ENCODE measurements around the gene VPS13A.

VPS13A gene

GRCh38 chr9:77420641-77421040, 243.3 kb downstream of the VPS13A start:
- H2BK12ac ChIP-seq (ENCODE audit: low read length): no peak overlapping the region
- no peak overlapping the region for H2AK5ac ChIP-seq (ENCODE audit: low read length)
- H3K4me3 ChIP-seq (ENCODE audit: low read depth, low read length): no peak overlapping the region
- H4K91ac ChIP-seq (ENCODE audit: low read depth, low read length): no peak overlapping the region
- DNase-seq: no peak
- no peak overlapping the region for H3K9ac ChIP-seq (ENCODE audit: low read length)
- H3K4ac ChIP-seq (ENCODE audit: low read depth, low read length): no peak overlapping the region
- H3K18ac ChIP-seq (ENCODE audit: low read length): no peak overlapping the region
- no peak overlapping the region for H3K4me2 ChIP-seq (ENCODE audit: low read length)
- no peak overlapping the region for H4K12ac ChIP-seq (ENCODE audit: low read depth, low read length)
- no peaks in the 10 kb centered on the region for H3K4me1 ChIP-seq (ENCODE audit: control insufficient read depth in 1 of 2, insufficient read depth in 2 of 2, low read length in 2 of 2)
- no peak overlapping the region for H3K23ac ChIP-seq (ENCODE audit: low read length)
- H3K79me2 ChIP-seq (ENCODE audit: control insufficient read depth, insufficient read depth, low read length, poor library complexity): no peaks in the 10 kb centered on the region
- WGBS (ENCODE audit: extremely low coverage, insufficient coverage, insufficient read length): no CpG with 5 or more reads among the region's 2 CpGs
- peaks cover 1% of the 10 kb centered on the region for H3K9me3 ChIP-seq (ENCODE audit: insufficient read depth, low read depth, low read length)
- H4K8ac ChIP-seq (ENCODE audit: low read depth, low read length): no peak overlapping the region
- no peaks in the 10 kb centered on the region for H3K36me3 ChIP-seq (ENCODE audit: control insufficient read depth in 1 of 2, insufficient read depth in 2 of 2, low read length in 2 of 2)
- no peak overlapping the region for H3K14ac ChIP-seq (ENCODE audit: low read length)
- no peak overlapping the region for H2AFZ ChIP-seq (ENCODE audit: insufficient read depth, low read length, poor library complexity)
- no peak overlapping the region for H2BK120ac ChIP-seq (ENCODE audit: insufficient read depth, low read length, poor library complexity)
- no peak overlapping the region for H3K27ac ChIP-seq (ENCODE audit: low read depth, low read length)
- H3K27me3 ChIP-seq (ENCODE audit: insufficient read depth, low read length): no peaks in the 10 kb centered on the region
- H3K79me1 ChIP-seq (ENCODE audit: low read length): no peaks in the 10 kb centered on the region
- no peak overlapping the region for H2BK5ac ChIP-seq (ENCODE audit: low read depth, low read length, poor library complexity)

GRCh38 chr9:77421506-77422265, 244.4 kb downstream of the VPS13A start:
- H3K18ac ChIP-seq (ENCODE audit: low read length): no peak overlapping the region
- no peak overlapping the region for H4K91ac ChIP-seq (ENCODE audit: low read depth, low read length)
- no peak overlapping the region for H3K27ac ChIP-seq (ENCODE audit: low read depth, low read length)
- H2BK120ac ChIP-seq (ENCODE audit: insufficient read depth, low read length, poor library complexity): no peak overlapping the region
- H3K4me1 ChIP-seq (ENCODE audit: control insufficient read depth in 1 of 2, insufficient read depth in 2 of 2, low read length in 2 of 2): no peaks in the 10 kb centered on the region
- H3K9me3 ChIP-seq (ENCODE audit: insufficient read depth, low read depth, low read length): peaks cover 1% of the 10 kb centered on the region
- WGBS (ENCODE audit: extremely low coverage, insufficient coverage, insufficient read length): no CpG with 5 or more reads among the region's 10 CpGs
- H3K9ac ChIP-seq (ENCODE audit: low read length): no peak overlapping the region
- no peaks in the 10 kb centered on the region for H3K27me3 ChIP-seq (ENCODE audit: insufficient read depth, low read length)
- H2BK5ac ChIP-seq (ENCODE audit: low read depth, low read length, poor library complexity): no peak overlapping the region
- H3K4me3 ChIP-seq (ENCODE audit: low read depth, low read length): no peak overlapping the region
- H2AFZ ChIP-seq (ENCODE audit: insufficient read depth, low read length, poor library complexity): no peak overlapping the region
- H3K23ac ChIP-seq (ENCODE audit: low read length): no peak overlapping the region
- no peak overlapping the region for H3K14ac ChIP-seq (ENCODE audit: low read length)
- H4K8ac ChIP-seq (ENCODE audit: low read depth, low read length): no peak overlapping the region
- no peak overlapping the region for H2AK5ac ChIP-seq (ENCODE audit: low read length)
- H3K79me1 ChIP-seq (ENCODE audit: low read length): no peaks in the 10 kb centered on the region
- no peaks in the 10 kb centered on the region for H3K79me2 ChIP-seq (ENCODE audit: control insufficient read depth, insufficient read depth, low read length, poor library complexity)
- H2BK12ac ChIP-seq (ENCODE audit: low read length): no peak overlapping the region
- H3K4me2 ChIP-seq (ENCODE audit: low read length): no peak overlapping the region
- no peaks in the 10 kb centered on the region for H3K36me3 ChIP-seq (ENCODE audit: control insufficient read depth in 1 of 2, insufficient read depth in 2 of 2, low read length in 2 of 2)
- no peak overlapping the region for H4K12ac ChIP-seq (ENCODE audit: low read depth, low read length)
- no peak overlapping the region for H3K4ac ChIP-seq (ENCODE audit: low read depth, low read length)
- no peak for DNase-seq

GRCh38 chr9:77422969-77423368, 245.6 kb downstream of the VPS13A start:
- no peaks in the 10 kb centered on the region for H3K27me3 ChIP-seq (ENCODE audit: insufficient read depth, low read length)
- no CpG with 5 or more reads among the region's 3 CpGs for WGBS (ENCODE audit: extremely low coverage, insufficient coverage, insufficient read length)
- H3K79me1 ChIP-seq (ENCODE audit: low read length): no peaks in the 10 kb centered on the region
- H4K91ac ChIP-seq (ENCODE audit: low read depth, low read length): no peak overlapping the region
- H4K8ac ChIP-seq (ENCODE audit: low read depth, low read length): no peak overlapping the region
- no peak overlapping the region for H3K4ac ChIP-seq (ENCODE audit: low read depth, low read length)
- no peak overlapping the region for H3K27ac ChIP-seq (ENCODE audit: low read depth, low read length)
- no peaks in the 10 kb centered on the region for H3K79me2 ChIP-seq (ENCODE audit: control insufficient read depth, insufficient read depth, low read length, poor library complexity)
- H2AK5ac ChIP-seq (ENCODE audit: low read length): no peak overlapping the region
- no peak overlapping the region for H3K4me3 ChIP-seq (ENCODE audit: low read depth, low read length)
- no peak for DNase-seq
- H3K4me2 ChIP-seq (ENCODE audit: low read length): no peak overlapping the region
- H3K36me3 ChIP-seq (ENCODE audit: control insufficient read depth in 1 of 2, insufficient read depth in 2 of 2, low read length in 2 of 2): no peaks in the 10 kb centered on the region
- no peak overlapping the region for H4K12ac ChIP-seq (ENCODE audit: low read depth, low read length)
- H3K23ac ChIP-seq (ENCODE audit: low read length): no peak overlapping the region
- H3K18ac ChIP-seq (ENCODE audit: low read length): no peak overlapping the region
- no peak overlapping the region for H2BK120ac ChIP-seq (ENCODE audit: insufficient read depth, low read length, poor library complexity)
- H3K14ac ChIP-seq (ENCODE audit: low read length): no peak overlapping the region
- no peak overlapping the region for H2BK5ac ChIP-seq (ENCODE audit: low read depth, low read length, poor library complexity)
- no peak overlapping the region for H2BK12ac ChIP-seq (ENCODE audit: low read length)
- peaks cover 1% of the 10 kb centered on the region for H3K9me3 ChIP-seq (ENCODE audit: insufficient read depth, low read depth, low read length)
- H3K4me1 ChIP-seq (ENCODE audit: control insufficient read depth in 1 of 2, insufficient read depth in 2 of 2, low read length in 2 of 2): peaks cover 0 to 4% of the 10 kb centered on the region in 2 experiments
- H3K9ac ChIP-seq (ENCODE audit: low read length): no peak overlapping the region
- no peak overlapping the region for H2AFZ ChIP-seq (ENCODE audit: insufficient read depth, low read length, poor library complexity)

GRCh38 chr9:77423841-77424240, 246.5 kb downstream of the VPS13A start:
- Histone ChIP-seq H3K36me3 (ENCODE audit: control insufficient read depth in 1 of 2, insufficient read depth in 2 of 2, low read length in 2 of 2) (no peaks in the 10 kb centered on the region), H3K18ac (ENCODE audit: low read length) (no peak overlapping the region), H3K14ac (ENCODE audit: low read length) (no peak overlapping the region), H4K91ac (ENCODE audit: low read depth, low read length) (no peak overlapping the region), H3K4me3 (ENCODE audit: low read depth, low read length) (no peak overlapping the region), H2BK12ac (ENCODE audit: low read length) (no peak overlapping the region), H3K23ac (ENCODE audit: low read length) (no peak overlapping the region), H2AK5ac (ENCODE audit: low read length) (no peak overlapping the region), H3K9ac (ENCODE audit: low read length) (no peak overlapping the region), H4K12ac (ENCODE audit: low read depth, low read length) (no peak overlapping the region), H2BK120ac (ENCODE audit: insufficient read depth, low read length, poor library complexity) (no peak overlapping the region), H3K27me3 (ENCODE audit: insufficient read depth, low read length) (no peaks in the 10 kb centered on the region), H3K4me2 (ENCODE audit: low read length) (no peak overlapping the region), H3K79me1 (ENCODE audit: low read length) (no peaks in the 10 kb centered on the region), H3K4ac (ENCODE audit: low read depth, low read length) (no peak overlapping the region), H2BK5ac (ENCODE audit: low read depth, low read length, poor library complexity) (no peak overlapping the region), H3K9me3 (ENCODE audit: insufficient read depth, low read depth, low read length) (peaks cover 1% of the 10 kb centered on the region), H3K79me2 (ENCODE audit: control insufficient read depth, insufficient read depth, low read length, poor library complexity) (no peaks in the 10 kb centered on the region), H3K27ac (ENCODE audit: low read depth, low read length) (no peak overlapping the region), H3K4me1 (ENCODE audit: control insufficient read depth in 1 of 2, insufficient read depth in 2 of 2, low read length in 2 of 2) (peaks cover 0 to 4% of the 10 kb centered on the region in 2 experiments), H2AFZ (ENCODE audit: insufficient read depth, low read length, poor library complexity) (no peak overlapping the region), H4K8ac (ENCODE audit: low read depth, low read length) (no peak overlapping the region)
- no CpG with 5 or more reads among the region's 3 CpGs for WGBS (ENCODE audit: extremely low coverage, insufficient coverage, insufficient read length)
- DNase-seq: no peak

Measured in trophoblast cell (in vitro differentiated cells and primary cell).